Keratinocyte (primary cell): ENCODE measurements around the gene ZNF428.

Source experiments
- EZH2 ChIP-seq: IDR thresholded peaks from one replicate; pipeline ENCODE4 v1.6.1; 2012; ENCODE audit warnings: inconsistent platforms, mild to moderate bottlenecking, low read length, moderate library complexity
- TF ChIP-seq, protein P1 (sequence below), 3 experiments: IDR thresholded peaks in 1 of 3; conservative IDR thresholded peaks in 1 of 3; optimal IDR thresholded peaks in 1 of 3; 2 replicates in 2 of 3; 3 replicates in 1 of 3; pipeline versions ENCODE3 to v1.5.1; 2011; ENCODE audit warnings: low read length in 3 of 3, mild to moderate bottlenecking in 3 of 3, moderate library complexity in 2 of 3, control low read depth in 1 of 3, inconsistent platforms in 1 of 3; ENCODE audit not compliant: insufficient read depth in 2 of 3; ENCODE audit errors: extremely low read depth in 1 of 3

DNA sequence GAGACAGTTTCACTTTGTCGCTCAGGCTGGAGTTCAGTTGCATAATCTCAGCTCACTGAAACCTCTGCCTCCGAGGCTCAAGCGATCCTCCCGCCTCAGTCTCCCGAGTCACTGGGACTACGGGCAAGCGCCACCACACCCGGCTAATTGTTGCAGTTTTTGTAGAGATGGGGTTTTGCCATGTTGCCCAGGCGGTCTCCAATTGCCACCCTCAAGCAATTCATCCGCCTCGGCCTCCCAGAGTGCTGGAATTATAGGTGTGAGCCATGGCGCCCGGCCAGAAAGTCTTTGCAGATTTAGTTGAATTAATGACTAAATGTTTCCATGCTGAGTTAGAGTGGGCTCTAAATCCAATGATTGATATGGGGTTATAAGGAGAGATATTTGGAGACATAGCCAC, 24.8 kb upstream of the ZNF428 start:
- TF ChIP-seq, protein P1, sequence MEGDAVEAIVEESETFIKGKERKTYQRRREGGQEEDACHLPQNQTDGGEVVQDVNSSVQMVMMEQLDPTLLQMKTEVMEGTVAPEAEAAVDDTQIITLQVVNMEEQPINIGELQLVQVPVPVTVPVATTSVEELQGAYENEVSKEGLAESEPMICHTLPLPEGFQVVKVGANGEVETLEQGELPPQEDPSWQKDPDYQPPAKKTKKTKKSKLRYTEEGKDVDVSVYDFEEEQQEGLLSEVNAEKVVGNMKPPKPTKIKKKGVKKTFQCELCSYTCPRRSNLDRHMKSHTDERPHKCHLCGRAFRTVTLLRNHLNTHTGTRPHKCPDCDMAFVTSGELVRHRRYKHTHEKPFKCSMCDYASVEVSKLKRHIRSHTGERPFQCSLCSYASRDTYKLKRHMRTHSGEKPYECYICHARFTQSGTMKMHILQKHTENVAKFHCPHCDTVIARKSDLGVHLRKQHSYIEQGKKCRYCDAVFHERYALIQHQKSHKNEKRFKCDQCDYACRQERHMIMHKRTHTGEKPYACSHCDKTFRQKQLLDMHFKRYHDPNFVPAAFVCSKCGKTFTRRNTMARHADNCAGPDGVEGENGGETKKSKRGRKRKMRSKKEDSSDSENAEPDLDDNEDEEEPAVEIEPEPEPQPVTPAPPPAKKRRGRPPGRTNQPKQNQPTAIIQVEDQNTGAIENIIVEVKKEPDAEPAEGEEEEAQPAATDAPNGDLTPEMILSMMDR (optimal IDR thresholded peaks at IDR 0.05 in 1 of 3, IDR thresholded peaks at IDR 0.05 in 1 of 3, conservative IDR thresholded peaks at IDR 0.05 in 1 of 3; ENCODE audit: extremely low read depth in 1 of 3, insufficient read depth in 2 of 3, low read length in 3 of 3) = no peak
- TF ChIP-seq EZH2 = no peak
